K562 (cell line): ENCODE results near the gene RTN4. TPM values are rescaled to one million over a fixed set of nuclear protein-coding genes. Genes with fewer than 3 reads are reported as not detected.

Experiments
- ATAC-seq: fragments of 200-7000 bp; cut with Tn5 transposase; 3 replicates; pipeline ENCODE4 v1.9.1; 2020; ENCODE audit warnings: moderate library complexity
- BruUV-seq: library from RNA; stranded (reverse); fragments of 400-500 nt; replicated peaks from 2 replicates; lab custom pipeline; 2021; lab: Mats Ljungman, UMichigan
- CTCF ChIA-PET: fragments of 300-600 bp; formaldehyde crosslinking; extraction: SDS; loops from one replicate; lab custom pipeline; 2021; ENCODE audit warnings: low intra/inter-chr PET ratio; lab: Yijun Ruan, JAX
- POLR2A ChIA-PET: fragments of 300-600, 350-650 bp; sonication (Branson Sonifier 250); formaldehyde crosslinking; extraction: SDS; loops from one replicate; lab custom pipeline; 2021; ENCODE audit warnings: antibody characterized with exemption, inconsistent platforms; lab: Yijun Ruan, JAX
- DNase-seq, 4 experiments: peaks; one replicate each; pipeline versions ENCODE4 v3.0.0 to v3.0.0-alpha.2; 2011 to 2018; ENCODE audit warnings: low spot score in 3 of 4, mixed read lengths in 3 of 4; ENCODE audit errors: extremely low read depth in 1 of 4
- FAIRE-seq: peaks from 2 replicates; lab custom pipeline; 2011; peaks lifted over from hg19 to GRCh38; lab: Jason Lieb, UNC
- H2AFZ ChIP-seq: 2 replicates; pipeline ENCODE4 v1.6.0; 2011; ENCODE audit warnings: low read depth, low read length, control low read depth, inconsistent platforms
- H3K27ac ChIP-seq: fragments of 200-600 bp; 3 replicates; pipeline ENCODE4 v1.8.0; 2011; ENCODE audit warnings: low read depth, mild to moderate bottlenecking, control low read depth, inconsistent platforms, low read length, moderate library complexity, mixed read lengths; ENCODE audit errors: extremely low read depth
- H3K27me3 ChIP-seq, 2 experiments: fragments of 300-600 bp in 1 of 2; 2 replicates in 1 of 2; 3 replicates in 1 of 2; pipeline versions ENCODE4 v1.6.0 to v1.8.0; 2011; ENCODE audit warnings: inconsistent platforms in 2 of 2, low read length in 2 of 2, mild to moderate bottlenecking in 1 of 2, mixed read lengths in 1 of 2, moderate library complexity in 1 of 2; ENCODE audit not compliant: control insufficient read depth in 2 of 2, insufficient read depth in 2 of 2
- H3K36me3 ChIP-seq: fragments of 300-600 bp; 3 replicates; pipeline ENCODE4 v1.8.0; 2011; ENCODE audit warnings: mild to moderate bottlenecking, low read length, inconsistent platforms; ENCODE audit not compliant: control insufficient read depth, insufficient read depth
- H3K4me1 ChIP-seq, 2 experiments: fragments of 200-600 bp in 1 of 2; replicated peaks in 1 of 2; 2 replicates in 1 of 2; 3 replicates in 1 of 2; pipeline versions ENCODE4 v1.5.1 to v1.8.0; 2011; ENCODE audit warnings: inconsistent platforms in 2 of 2, low read length in 2 of 2, mild to moderate bottlenecking in 1 of 2, mixed read lengths in 1 of 2, moderate library complexity in 1 of 2; ENCODE audit not compliant: control insufficient read depth in 2 of 2, insufficient read depth in 2 of 2
- H3K4me2 ChIP-seq: 2 replicates; pipeline ENCODE4 v1.6.1; 2011; ENCODE audit warnings: low read length, control low read depth, inconsistent platforms, mixed read lengths; ENCODE audit not compliant: insufficient read depth
- H3K4me3 ChIP-seq: fragments of 200-600 bp; sonication (generic), shearing (Covaris generic); 2 replicates; pipeline ENCODE4 v1.5.1; 2016; ENCODE audit warnings: control low read depth, inconsistent platforms
- H3K79me2 ChIP-seq: fragments of 200-600 bp; 3 replicates; pipeline ENCODE4 v1.8.0; 2011; ENCODE audit warnings: low read length, inconsistent platforms; ENCODE audit not compliant: control insufficient read depth, insufficient read depth
- H3K9ac ChIP-seq, 2 experiments: 2 replicates each; pipeline versions ENCODE4 v1.6.0 to v1.6.1; 2011; ENCODE audit warnings: low read depth in 2 of 2, low read length in 2 of 2, control low read depth in 1 of 2, inconsistent platforms in 1 of 2, mild to moderate bottlenecking in 1 of 2, mixed read lengths in 1 of 2; ENCODE audit not compliant: insufficient read depth in 1 of 2
- H3K9me1 ChIP-seq: one replicate; pipeline ENCODE4 v1.6.0; 2011; ENCODE audit warnings: inconsistent platforms, mild to moderate bottlenecking, low read length, moderate library complexity; ENCODE audit not compliant: control insufficient read depth, insufficient read depth
- H3K9me3 ChIP-seq: replicated peaks from 2 replicates; pipeline ENCODE4 v1.5.1; 2011; ENCODE audit warnings: low read depth, low read length, inconsistent platforms; ENCODE audit not compliant: control insufficient read depth, insufficient read depth
- H4K20me1 ChIP-seq: replicated peaks from 2 replicates; pipeline ENCODE4 v1.6.1; 2011; ENCODE audit warnings: low read length, inconsistent platforms, mixed read lengths; ENCODE audit not compliant: control insufficient read depth, insufficient read depth
- C11orf30 ChIP-seq: fragments of 450-650 bp; IDR thresholded peaks from 2 replicates; pipeline ENCODE4 v1.6.1; 2016; ENCODE audit warnings: low read depth, mild to moderate bottlenecking
- CBFB ChIP-seq: sonication (generic); formaldehyde crosslinking; IDR thresholded peaks from 2 replicates; pipeline ENCODE4 v1.4.0; 2020; ENCODE audit warnings: mild to moderate bottlenecking, missing genetic modification reagents
- ERF ChIP-seq: fragments of 450-650 bp; formaldehyde crosslinking; IDR thresholded peaks from 2 replicates; pipeline ENCODE4 v1.4.0; 2020; ENCODE audit warnings: mild to moderate bottlenecking, mixed read lengths
- FOS ChIP-seq: IDR thresholded peaks from 3 replicates; pipeline ENCODE4 v1.6.1; 2011; ENCODE audit not compliant: insufficient read length; ENCODE audit errors: extremely low read depth
- MCM3 ChIP-seq: fragments of 450-650 bp; IDR thresholded peaks from 2 replicates; pipeline ENCODE4 v1.6.1; 2016
- NR3C1 ChIP-seq: sonication (generic); formaldehyde crosslinking; IDR thresholded peaks from 2 replicates; pipeline ENCODE4 v1.8.1; 2022; ENCODE audit warnings: missing genetic modification reagents
- PHF20 ChIP-seq: fragments of 450-650 bp; IDR thresholded peaks from 2 replicates; pipeline ENCODE4 v1.6.1; 2018; ENCODE audit not compliant: partially characterized antibody
- SIRT6 ChIP-seq: IDR thresholded peaks from one replicate; pipeline ENCODE4 v1.6.1; 2012; ENCODE audit warnings: low read depth, mild to moderate bottlenecking, control low read depth, inconsistent platforms, low read length, moderate library complexity
- TCF15 ChIP-seq: fragments of 250-450 bp; sonication (Bioruptor Pico); IDR thresholded peaks from 2 replicates; pipeline ENCODE4 v1.8.0; 2022; ENCODE audit warnings: moderate library complexity, mild to moderate bottlenecking, inconsistent platforms
- ZNF316 ChIP-seq: fragments of 450-650 bp; IDR thresholded peaks from 2 replicates; pipeline ENCODE4 v1.6.1; 2016
- ZNF778 ChIP-seq: fragments of 450-650 bp; formaldehyde crosslinking; IDR thresholded peaks from 2 replicates; pipeline ENCODE4 v1.4.0; 2020; ENCODE audit warnings: mild to moderate bottlenecking, moderate library complexity
- ZNF785 ChIP-seq: fragments of 250-450 bp; sonication (Bioruptor Pico); IDR thresholded peaks from 2 replicates; pipeline ENCODE4 v1.4.0; 2020; ENCODE audit warnings: mild to moderate bottlenecking
- WGBS: fragments of 100-300 bp; shearing (Covaris generic); methylation state at CpG from one replicate; pipeline ENCODE4 v1.1.6; 2016; ENCODE audit warnings: low coverage, mixed read lengths; ENCODE audit not compliant: insufficient coverage; ENCODE audit errors: missing lambda C conversion rate; 5-methylcytosine and 5-hydroxymethylcytosine counted together
- in situ Hi-C: fragments of 300-500 bp; cut with MboI; formaldehyde crosslinking; loops from 4 replicates; pipeline ENCODE4 v1.15.0; 2018; ENCODE audit warnings: inconsistent platforms, mixed read lengths
- intact Hi-C: fragments of 100-400 bp; cut with micrococcal nuclease; formaldehyde crosslinking; loops from 2 replicates; pipeline ENCODE4 v1.14.2; 2022
- polyA plus RNA-seq, 8 experiments: library from polyadenylated mRNA; depleted of rRNA in 4 of 8; stranded (reverse) in 5 of 8; unstranded in 3 of 8; fragments of >200 nt; fragmentation: Nextera tagmentation in 2 of 8; fragmentation: Illumina TruSeq in 1 of 8; extraction: Ambion mirVana in 2 of 8; extraction: Trizol in 1 of 8; gene quantifications; 2 replicates each; pipeline versions ENCODE4 v1.2.1 to v1.2.3, GENCODE V29; 2011 to 2014; ENCODE audit warnings: inconsistent platforms in 1 of 8, missing spikeins in 1 of 8
- total RNA-seq, 7 experiments: library from RNA; depleted of rRNA in 6 of 7; stranded (reverse); fragments of >200 nt in 6 of 7; fragmentation: Illumina TruSeq in 2 of 7; extraction: Trizol in 2 of 7; gene quantifications; 2 replicates each; pipeline versions ENCODE4 v1.2.1 to v1.2.3, GENCODE V29; 2011 to 2021; ENCODE audit warnings: low replicate concordance in 1 of 7
- TF ChIP-seq, protein P1 (sequence below): fragments of 150-350 bp; IDR thresholded peaks from 2 replicates; pipeline ENCODE4 v1.6.1; 2014; ENCODE audit warnings: low read depth, mild to moderate bottlenecking, low read length, borderline replicate concordance
- TF ChIP-seq, protein P2 (sequence below): fragments of 450-650 bp; formaldehyde crosslinking; IDR thresholded peaks from 2 replicates; pipeline ENCODE4 v1.4.0; 2022; ENCODE audit warnings: missing genetic modification characterization

Gene RTN4
- total and polyA plus RNA-seq, 9 of the 15 experiments (the other 6 are each of a cell fraction or from before 2014, with no cell fraction given), result 73.0 to 248 (median 116) TPM

DNA sequence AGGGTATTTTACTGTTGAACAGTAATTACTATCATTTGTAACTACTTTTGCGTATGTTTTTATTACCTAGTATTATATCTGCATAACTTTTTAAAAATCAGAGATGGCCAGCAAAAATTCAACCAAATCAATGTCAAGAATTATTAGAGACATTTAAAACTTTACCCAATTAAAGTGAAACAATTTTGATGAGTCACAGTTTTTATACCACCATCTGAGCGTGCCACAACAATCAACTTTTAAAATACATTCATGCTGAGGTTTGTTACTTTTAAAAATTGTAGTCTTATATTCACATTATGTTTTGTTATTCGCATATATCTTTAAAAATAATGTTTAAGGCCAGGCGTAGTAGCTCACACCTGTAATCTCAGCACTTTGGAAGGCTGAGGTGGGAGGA lies 114.9 kb downstream of the RTN4 start:
- H3K27ac ChIP-seq, result no peak overlapping the region
- H3K4me2 ChIP-seq, result no peak overlapping the region
- H3K9me1 ChIP-seq, result no peaks in the 10 kb centered on the region
- TF ChIP-seq FOS (no peak), PHF20 (no peak), ZNF778 (CRISPR knock-in tag) (no peak), ERF (CRISPR knock-in tag) (no peak), NR3C1 (CRISPR knock-in tag) (no peak), TCF15 (CRISPR knock-in tag) (no peak), ZNF316 (peak; percentile 35; the same call in 1 of the 2 replicates), C11orf30 (0 out of 2 replicates have a peak, but pooled peaks have one; percentile 13), CBFB (CRISPR knock-in tag) (no peak), MCM3 (no peak), SIRT6 (no peak), ZNF785 (no peak)
- TF ChIP-seq, protein P1, sequence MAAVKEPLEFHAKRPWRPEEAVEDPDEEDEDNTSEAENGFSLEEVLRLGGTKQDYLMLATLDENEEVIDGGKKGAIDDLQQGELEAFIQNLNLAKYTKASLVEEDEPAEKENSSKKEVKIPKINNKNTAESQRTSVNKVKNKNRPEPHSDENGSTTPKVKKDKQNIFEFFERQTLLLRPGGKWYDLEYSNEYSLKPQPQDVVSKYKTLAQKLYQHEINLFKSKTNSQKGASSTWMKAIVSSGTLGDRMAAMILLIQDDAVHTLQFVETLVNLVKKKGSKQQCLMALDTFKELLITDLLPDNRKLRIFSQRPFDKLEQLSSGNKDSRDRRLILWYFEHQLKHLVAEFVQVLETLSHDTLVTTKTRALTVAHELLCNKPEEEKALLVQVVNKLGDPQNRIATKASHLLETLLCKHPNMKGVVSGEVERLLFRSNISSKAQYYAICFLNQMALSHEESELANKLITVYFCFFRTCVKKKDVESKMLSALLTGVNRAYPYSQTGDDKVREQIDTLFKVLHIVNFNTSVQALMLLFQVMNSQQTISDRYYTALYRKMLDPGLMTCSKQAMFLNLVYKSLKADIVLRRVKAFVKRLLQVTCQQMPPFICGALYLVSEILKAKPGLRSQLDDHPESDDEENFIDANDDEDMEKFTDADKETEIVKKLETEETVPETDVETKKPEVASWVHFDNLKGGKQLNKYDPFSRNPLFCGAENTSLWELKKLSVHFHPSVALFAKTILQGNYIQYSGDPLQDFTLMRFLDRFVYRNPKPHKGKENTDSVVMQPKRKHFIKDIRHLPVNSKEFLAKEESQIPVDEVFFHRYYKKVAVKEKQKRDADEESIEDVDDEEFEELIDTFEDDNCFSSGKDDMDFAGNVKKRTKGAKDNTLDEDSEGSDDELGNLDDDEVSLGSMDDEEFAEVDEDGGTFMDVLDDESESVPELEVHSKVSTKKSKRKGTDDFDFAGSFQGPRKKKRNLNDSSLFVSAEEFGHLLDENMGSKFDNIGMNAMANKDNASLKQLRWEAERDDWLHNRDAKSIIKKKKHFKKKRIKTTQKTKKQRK, result no peak
- TF ChIP-seq, protein P2, sequence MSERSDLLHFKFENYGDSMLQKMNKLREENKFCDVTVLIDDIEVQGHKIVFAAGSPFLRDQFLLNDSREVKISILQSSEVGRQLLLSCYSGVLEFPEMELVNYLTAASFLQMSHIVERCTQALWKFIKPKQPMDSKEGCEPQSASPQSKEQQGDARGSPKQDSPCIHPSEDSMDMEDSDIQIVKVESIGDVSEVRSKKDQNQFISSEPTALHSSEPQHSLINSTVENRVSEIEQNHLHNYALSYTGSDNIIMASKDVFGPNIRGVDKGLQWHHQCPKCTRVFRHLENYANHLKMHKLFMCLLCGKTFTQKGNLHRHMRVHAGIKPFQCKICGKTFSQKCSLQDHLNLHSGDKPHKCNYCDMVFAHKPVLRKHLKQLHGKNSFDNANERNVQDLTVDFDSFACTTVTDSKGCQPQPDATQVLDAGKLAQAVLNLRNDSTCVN (CRISPR knock-in tag), result no peak
- H2AFZ ChIP-seq, result no peak overlapping the region
- WGBS, result 22% methylated on average over 4 of the region's 4 CpGs
- ATAC-seq, result no peak
- H4K20me1 ChIP-seq, result no peaks in the 10 kb centered on the region
- H3K4me3 ChIP-seq, result no peak overlapping the region
- H3K27me3 ChIP-seq, result peaks cover 0 to 5% of the 10 kb centered on the region in 2 experiments; a peak in 1 of 5 replicates
- ChIA-PET CTCF (no interaction called here), POLR2A (no interaction called here)
- no peak for DNase-seq
- in situ Hi-C loops (no loop called here), intact Hi-C loops (no loop called here)
- peaks cover 0 to 5% of the 10 kb centered on the region in 2 experiments; a peak in 2 of 5 replicates for H3K4me1 ChIP-seq
- no peak overlapping the region for H3K9ac ChIP-seq
- FAIRE-seq, result no peak
- no peaks in the 10 kb centered on the region for H3K36me3 ChIP-seq
- H3K9me3 ChIP-seq, result no peaks in the 10 kb centered on the region
- no TSS peak for BruUV-seq
- H3K79me2 ChIP-seq, result no peaks in the 10 kb centered on the region
